ENCODE results near the gene CUX1.

- TF ChIP-seq SUZ12 (IDR thresholded peaks at IDR 0.05; ENCODE audit: extremely low read depth, insufficient read depth, insufficient read length) (no peak), YY1 (IDR thresholded peaks at IDR 0.05; ENCODE audit: insufficient read depth, insufficient read length) (no peak)
These were observed 361.0 kb downstream of the CUX1 start for GRCh38 chr7:102178410-102178809.

All from NT2/D1 (cell line).